AG09309 (cell line): ENCODE measurements around the gene URI1.

Experiments
- DNase-seq: peaks from one replicate; pipeline ENCODE4 v3.0.0-alpha.2; 2010; ENCODE audit warnings: low read depth
- H3K4me3 ChIP-seq: 2 replicates; pipeline ENCODE4 v1.5.1; 2011; ENCODE audit warnings: mild to moderate bottlenecking, low read depth, low read length, moderate library complexity; ENCODE audit not compliant: control insufficient read depth
- CTCF ChIP-seq: IDR thresholded peaks from 2 replicates; pipeline ENCODE4 v1.5.1; 2011; ENCODE audit warnings: mild to moderate bottlenecking, low read depth, low read length, inconsistent platforms; ENCODE audit not compliant: insufficient read depth, control insufficient read depth; ENCODE audit errors: missing control alignments

The URI1 gene

GRCh38 chr19:30049846-30050667 is 108.0 kb downstream of the URI1 start:
- no peak overlapping the region for H3K4me3 ChIP-seq
- DNase-seq = no peak
- no peak for TF ChIP-seq CTCF

DNA sequence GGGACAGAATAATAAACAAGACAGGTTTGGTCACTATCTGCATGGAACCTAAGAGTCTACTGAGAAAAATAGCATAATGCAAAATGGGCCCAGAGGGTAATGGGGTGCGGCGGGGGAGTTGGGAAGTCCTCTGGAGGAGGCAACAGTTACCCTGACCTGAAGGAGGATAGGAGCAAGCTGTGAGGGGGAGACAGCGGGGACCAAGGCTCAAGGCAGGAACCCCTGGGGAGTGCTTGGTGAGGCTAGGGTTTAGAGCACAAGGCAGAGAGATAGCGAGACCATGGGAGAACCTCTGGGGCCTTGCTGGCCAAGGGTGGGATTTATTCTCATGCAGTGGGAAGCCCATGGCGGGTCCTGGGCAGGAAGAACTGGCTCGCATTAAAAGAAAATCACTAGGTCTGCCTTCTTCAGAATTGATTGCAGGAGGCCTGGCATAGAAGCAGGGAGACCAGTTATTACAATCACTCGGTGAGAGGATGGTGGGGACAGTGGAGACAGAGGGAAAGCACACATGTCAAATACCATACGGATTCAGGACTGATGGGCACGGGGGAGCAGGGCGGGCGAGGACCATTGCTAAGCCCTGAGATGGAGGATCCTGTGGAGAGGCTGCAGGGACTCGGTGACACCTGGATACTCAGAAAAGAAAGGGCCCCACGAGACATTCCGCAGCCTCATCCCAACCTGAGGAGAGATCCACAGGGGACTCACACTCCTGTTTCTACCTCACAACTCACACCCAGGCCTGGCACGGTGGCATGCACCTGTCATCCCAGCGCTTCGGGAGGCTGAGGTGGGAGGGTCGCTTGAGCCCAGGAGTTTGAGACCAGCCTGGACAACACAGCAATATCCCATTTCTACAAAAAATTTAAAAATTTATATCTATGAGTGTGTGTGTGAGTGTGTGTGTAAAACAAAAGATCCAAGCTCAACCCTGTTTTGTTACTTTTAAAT is 110.4 kb downstream of the URI1 start:
- no peak overlapping the region for H3K4me3 ChIP-seq
- DNase-seq = no peak
- TF ChIP-seq CTCF = no peak

GRCh38 chr19:30053558-30053957 is 111.5 kb downstream of the URI1 start:
- no peak overlapping the region for H3K4me3 ChIP-seq
- TF ChIP-seq CTCF = no peak
- DNase-seq = no peak

DNA sequence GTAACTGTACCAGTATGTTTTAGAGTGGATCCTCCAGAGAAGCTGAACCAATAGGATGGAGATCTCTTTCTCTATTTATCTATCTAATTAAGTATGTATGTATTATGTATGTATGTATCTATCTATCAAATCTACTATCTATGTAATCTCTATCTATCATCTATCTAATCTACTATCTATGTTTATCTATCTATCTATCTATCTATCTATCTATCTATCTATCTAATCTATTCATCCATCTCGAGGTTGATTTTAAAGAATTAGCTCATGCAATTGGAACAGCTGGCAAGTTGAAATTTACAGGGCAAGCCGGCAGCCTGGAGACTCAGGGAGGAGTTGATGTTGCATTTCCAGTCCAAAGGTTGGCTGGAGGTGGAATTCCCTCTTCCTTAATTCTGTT is 112.2 kb downstream of the URI1 start:
- TF ChIP-seq CTCF = no peak
- H3K4me3 ChIP-seq = no peak overlapping the region
- no peak for DNase-seq

DNA sequence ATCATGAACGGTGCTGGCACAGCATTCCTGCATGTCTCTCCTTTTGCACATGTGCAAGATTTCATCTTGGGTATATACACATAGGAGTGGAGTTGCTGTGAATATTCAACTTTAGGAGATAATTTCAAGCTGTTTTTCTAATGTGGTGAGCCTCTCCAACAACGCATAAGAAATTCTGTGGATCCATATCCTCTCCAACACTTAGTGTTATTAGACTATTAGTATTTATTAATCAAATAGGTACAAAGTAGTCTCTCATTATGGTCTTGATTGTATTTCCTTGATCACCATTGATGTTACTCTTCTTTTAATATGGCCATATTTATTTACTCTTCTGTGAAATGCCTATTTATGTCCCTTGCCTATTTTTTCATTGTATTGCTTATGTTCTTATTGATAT is 114.5 kb downstream of the URI1 start:
- DNase-seq = no peak
- no peak overlapping the region for H3K4me3 ChIP-seq

More for the DNA sequence above, 114.5 kb downstream of the URI1 start:
- TF ChIP-seq CTCF = no peak
